Measurements from ENCODE around the gene PRKAG2.
"Not testable (repeated sequence)": the region's sequence is repeated elsewhere in the genome, so short reads cannot be mapped to it uniquely, and the experiment has no call there.

The PRKAG2 gene

GRCh38 chr7:151834271-151835035 is 42.5 kb downstream of the PRKAG2 start:
- no peak for DNase-seq (ENCODE audit: low read depth)

DNA sequence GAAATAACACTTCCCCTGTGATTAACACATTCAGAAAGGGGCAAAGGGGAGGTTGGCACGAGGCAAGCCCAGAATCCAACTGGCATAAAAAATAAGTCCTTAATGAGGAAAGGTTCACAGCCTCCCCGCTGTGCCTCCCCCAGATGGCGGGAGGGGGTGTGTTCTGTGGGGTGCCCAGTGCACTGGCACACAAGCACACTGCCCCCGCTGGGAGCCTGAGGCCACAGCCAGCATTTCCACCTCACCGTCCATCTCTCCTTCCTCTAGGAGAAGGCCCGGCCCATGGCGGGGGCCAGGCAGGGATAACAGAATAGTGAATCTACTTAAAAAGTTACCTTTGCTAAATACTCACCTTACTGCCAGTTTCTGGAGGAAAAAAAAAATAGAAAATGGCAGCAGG is 43.2 kb downstream of the PRKAG2 start:
- no peak for DNase-seq (ENCODE audit: low read depth)

- DNase-seq (ENCODE audit: low read depth): no peak
Measured at GRCh38 chr7:151833213-151833651, 43.7 kb downstream of the PRKAG2 start.

GRCh38 chr7:151832656-151833055 is 44.3 kb downstream of the PRKAG2 start:
- DNase-seq (ENCODE audit: low read depth): no peak

GRCh38 chr7:151832138-151832537 is 44.8 kb downstream of the PRKAG2 start:
- no peak for DNase-seq (ENCODE audit: low read depth)

- DNase-seq (ENCODE audit: low read depth): no peak
Measured at GRCh38 chr7:151831606-151832005, 45.3 kb downstream of the PRKAG2 start.

DNA sequence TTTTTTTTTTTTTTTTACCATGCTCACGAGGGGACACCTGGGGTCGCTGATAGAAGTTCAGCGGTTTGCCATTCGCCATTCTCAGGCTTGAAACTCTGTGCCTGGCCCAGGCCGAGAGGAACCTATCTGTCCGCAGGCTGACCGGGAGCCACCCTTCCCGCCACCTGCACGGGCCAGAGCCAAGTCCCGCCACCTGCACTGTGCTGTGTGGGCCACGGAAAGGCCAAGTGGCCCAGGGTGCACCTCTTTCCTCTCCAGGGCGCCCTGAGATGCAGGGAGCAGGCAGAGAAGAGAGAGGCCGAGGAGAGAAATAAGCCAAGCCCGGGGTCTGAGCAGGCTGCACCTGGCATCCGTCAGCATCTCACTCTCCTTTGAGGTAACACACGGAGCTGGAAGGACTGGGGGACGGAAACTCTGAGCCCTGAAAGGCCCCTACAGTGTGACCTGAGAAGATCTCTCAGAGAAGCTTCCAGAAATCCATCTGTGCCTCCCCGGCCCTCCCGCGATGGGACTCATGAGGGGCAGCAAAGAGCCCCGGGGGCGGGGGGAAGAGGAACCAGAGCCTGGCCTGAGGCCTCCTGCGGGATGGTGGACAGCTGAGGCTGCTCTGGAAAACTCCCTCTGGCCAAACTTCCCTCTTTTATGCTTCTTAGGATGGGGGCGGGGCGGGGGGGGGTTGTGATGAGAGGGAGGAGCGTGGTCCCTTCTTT is 46.6 kb downstream of the PRKAG2 start:
- no peak for DNase-seq (ENCODE audit: low read depth)

GRCh38 chr7:151829707-151830106 is 47.2 kb downstream of the PRKAG2 start:
- no peak for DNase-seq (ENCODE audit: low read depth)

GRCh38 chr7:151827620-151828019 is 49.3 kb downstream of the PRKAG2 start:
- no peak for DNase-seq (ENCODE audit: low read depth)

DNA sequence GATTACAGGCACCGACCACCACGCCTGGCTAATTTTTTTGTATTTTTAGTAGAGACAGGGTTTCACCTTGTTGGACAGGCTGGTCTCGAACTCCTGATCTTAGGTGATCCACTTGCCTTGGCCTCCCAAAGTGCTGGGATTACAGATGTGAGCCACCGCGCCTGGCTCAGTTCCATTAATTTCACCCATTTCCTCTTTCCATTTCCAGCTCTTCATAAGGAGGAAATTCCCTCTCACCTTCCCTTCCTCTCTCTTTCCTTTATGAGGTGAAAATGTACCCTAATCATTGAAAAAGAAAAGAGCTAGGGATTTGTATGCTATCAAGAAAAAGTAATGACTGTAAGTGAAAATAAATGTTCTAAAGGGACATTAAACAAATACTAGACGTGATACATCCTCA is 50.6 kb downstream of the PRKAG2 start:
- not testable (repeated sequence) for DNase-seq (ENCODE audit: low read depth)

GRCh38 chr7:151825721-151826120 is 51.2 kb downstream of the PRKAG2 start:
- no peak for DNase-seq (ENCODE audit: low read depth)

DNA sequence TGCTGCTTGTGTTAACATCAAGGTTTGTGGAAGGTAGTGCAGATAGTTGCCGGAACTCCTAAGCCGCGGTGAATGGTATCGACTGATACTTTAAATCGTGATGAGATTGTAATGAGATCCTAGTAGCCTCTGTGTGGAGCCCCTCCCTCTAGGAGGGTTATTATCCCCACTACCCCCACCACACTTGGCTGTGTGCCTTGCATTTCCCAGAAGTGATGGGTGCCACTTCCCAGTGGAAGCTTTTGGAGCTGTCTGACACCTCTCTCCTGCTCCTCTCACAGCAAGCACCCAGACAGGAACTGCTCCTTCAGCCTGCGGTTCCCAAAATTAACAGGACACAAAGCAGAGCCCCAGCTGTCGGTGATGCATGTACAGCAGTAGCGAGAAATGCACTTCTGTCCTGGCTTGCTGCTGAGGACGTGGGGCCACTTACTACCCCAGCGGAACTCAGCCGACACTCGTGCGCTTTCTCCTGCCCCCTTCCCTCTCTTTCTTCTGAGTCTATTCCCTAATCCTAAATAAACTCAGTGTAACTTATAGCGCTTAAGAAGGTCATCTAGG is 52.5 kb downstream of the PRKAG2 start:
- DNase-seq (ENCODE audit: low read depth): no peak

DNA sequence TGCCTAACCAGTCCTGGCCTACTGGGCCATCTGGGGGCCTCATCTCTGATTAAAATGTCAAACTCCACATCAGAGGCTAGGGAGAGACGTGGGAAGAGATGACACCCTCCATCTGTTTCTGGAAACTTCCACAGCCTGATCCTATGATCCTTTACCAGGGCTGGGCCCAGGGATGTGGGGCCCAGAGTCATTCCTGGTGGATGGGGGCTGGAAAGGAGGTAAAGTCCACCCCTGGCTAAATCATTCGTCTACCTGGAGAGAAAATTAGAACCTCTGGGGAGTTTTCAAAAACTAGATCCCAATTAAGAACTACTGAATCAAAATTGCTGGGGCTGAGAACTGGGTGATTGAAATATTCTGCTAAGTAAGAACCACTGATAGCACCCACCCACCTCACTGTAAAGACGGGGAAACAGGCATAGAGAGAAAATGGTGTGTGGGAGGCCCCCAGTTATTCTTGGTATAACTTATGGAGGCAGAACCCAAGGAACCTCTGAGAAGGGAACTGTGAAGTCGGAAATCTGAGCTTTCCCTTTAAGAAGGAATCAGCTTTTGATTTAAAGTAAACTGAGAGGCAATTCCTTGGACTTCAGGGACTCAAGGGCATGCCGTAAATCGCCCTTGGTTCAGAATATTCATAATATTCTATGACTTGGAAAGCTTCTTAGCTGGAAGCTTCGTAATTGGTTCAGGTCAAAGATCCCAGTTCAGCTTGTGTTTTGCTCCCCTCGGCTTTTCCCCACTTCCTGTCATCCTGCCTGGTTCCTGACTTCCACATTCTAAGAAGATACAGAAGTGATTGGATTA is 53.1 kb downstream of the PRKAG2 start:
- DNase-seq (ENCODE audit: low read depth): no peak

GRCh38 chr7:151822541-151823181 is 54.3 kb downstream of the PRKAG2 start:
- DNase-seq (ENCODE audit: low read depth): no peak

DNA sequence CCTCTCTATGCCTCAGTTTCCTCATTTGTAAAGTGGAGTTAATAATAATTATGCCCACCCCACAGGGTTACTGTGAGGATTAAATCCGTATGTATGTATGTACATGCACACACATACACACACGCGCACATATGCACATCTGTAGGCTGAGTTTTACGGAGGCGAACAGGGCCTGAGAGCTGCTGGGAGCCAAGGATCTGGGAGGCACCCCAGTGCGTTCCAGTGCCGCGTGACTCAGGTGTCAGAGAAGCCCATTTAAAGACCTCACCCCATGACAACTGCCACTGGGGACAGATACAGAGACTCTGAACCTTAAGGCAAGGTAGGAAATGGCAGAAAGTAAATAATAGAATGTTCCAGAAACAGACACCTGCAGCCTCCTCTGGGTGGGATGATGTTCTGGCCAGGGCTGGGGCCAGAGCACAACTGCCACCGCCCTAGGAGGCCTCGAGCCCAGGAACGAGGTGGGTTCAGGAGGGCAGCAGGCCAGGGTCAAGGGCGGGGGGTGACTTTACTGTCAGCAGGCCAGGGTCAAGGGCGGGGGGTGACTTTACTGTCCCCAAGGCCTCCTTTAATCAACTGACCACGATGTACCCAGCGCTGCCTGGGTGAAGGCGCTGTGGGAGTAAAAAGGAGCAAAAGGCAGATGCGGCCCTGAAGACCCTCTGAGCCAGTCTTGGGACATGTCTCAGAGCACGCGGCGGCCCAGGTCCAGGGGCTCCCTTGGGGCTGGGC is 54.9 kb downstream of the PRKAG2 start:
- DNase-seq (ENCODE audit: low read depth): no peak

DNA sequence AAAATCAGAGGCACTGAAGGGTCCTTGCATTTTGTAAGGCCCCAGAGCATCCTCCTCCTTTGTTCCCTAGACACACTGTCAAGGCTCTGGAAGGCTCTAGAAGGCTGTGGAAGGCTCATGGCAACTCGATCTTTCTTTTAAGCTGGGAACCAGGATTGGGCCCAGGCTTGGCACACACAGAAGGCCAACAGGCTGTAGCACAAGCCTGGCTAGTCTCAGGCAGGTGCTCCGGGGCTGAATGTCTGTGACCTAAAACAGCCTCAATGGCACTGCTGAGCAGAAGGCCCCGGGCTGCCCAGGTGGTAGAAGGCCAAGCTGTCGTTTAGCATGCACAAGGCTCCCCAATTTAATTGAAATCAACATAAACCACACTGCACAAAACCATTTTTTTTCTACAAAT is 55.7 kb downstream of the PRKAG2 start:
- DNase-seq (ENCODE audit: low read depth): no peak

DNA sequence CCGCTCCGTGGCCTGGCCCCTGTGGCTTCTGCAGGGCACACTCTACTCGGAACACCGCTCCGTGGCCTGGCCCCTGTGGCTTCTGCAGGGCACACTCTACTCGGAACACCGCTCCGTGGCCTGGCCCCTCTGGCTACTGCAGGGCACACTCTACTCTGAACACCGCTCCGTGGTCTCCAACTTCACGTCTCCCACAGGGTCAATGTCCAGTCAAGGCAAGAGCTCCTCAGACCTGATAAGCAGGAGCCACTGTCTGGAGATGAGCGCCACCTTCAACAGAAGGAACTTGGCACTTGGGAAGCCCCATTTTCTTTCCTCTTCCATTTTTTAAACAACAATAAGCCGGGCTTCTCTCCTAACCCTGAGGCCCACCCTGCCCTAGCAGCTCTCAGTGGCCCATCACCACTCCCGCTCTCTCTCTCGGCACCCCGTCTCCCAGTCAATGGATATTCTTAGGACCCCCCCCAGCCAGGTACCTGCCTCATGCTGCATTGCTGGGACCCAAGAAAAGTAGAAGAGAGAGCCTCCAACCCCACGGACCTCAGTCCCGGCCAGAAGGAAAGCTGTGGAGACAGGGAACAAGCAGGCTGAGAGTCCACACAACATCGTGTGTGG is 56.3 kb downstream of the PRKAG2 start:
- DNase-seq (ENCODE audit: low read depth): no peak

- DNase-seq (ENCODE audit: low read depth): no peak
Measured at GRCh38 chr7:151819866-151820265, 57.0 kb downstream of the PRKAG2 start.

DNA sequence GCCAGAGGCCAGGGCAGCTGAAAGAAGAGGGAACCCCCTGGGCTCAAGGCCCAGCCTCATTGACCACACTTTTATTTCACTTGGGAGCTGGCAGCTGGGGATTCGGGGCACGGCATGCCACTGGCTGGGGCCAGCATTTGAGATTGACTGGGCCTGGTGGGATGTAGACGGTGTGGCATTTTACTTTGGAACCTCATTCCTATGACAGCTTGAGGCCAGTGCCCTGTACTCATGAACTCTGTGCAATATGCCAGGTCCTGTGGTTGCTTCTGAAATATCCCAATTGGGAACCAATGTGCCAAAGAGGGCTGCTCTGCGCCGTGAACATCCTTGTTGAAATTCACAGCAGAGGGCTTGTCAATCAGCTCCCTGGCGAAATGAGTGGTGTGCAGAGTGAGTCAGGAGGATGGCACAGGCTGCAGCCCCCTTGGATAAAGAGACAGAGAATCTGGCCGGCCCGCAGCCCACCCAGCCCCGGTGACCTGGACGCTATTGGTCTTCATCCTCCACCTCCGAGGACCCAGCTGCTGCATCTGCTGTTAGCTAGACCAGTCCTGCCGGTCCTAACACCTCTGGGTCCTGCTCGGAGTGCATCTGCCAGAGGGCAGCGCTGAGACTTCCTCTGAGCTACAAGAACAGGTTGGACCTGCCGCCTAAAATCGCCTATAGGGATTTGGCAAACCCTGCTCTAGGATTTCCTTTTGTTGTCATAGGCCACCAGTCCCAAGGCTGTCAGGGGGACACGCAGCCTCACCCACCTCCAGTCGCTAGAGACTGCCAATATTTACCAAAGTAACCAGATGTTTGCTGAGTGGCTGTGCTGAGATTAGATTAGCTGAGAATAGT is 58.0 kb downstream of the PRKAG2 start:
- no peak for DNase-seq (ENCODE audit: low read depth)

All from GM04504 (cell line).